WI38 (cell line): ENCODE measurements around the gene FOXN1.

Source experiments
- H3K4me3 ChIP-seq: 2 replicates; pipeline ENCODE4 v1.5.1; 2011; ENCODE audit warnings: low read depth, mild to moderate bottlenecking, control low read depth, low read length
- TF ChIP-seq, protein P1 (sequence below): IDR thresholded peaks from 2 replicates; pipeline ENCODE4 v1.5.1; 2012; ENCODE audit warnings: low read depth, mild to moderate bottlenecking, control low read depth, low read length

The FOXN1 gene

DNA sequence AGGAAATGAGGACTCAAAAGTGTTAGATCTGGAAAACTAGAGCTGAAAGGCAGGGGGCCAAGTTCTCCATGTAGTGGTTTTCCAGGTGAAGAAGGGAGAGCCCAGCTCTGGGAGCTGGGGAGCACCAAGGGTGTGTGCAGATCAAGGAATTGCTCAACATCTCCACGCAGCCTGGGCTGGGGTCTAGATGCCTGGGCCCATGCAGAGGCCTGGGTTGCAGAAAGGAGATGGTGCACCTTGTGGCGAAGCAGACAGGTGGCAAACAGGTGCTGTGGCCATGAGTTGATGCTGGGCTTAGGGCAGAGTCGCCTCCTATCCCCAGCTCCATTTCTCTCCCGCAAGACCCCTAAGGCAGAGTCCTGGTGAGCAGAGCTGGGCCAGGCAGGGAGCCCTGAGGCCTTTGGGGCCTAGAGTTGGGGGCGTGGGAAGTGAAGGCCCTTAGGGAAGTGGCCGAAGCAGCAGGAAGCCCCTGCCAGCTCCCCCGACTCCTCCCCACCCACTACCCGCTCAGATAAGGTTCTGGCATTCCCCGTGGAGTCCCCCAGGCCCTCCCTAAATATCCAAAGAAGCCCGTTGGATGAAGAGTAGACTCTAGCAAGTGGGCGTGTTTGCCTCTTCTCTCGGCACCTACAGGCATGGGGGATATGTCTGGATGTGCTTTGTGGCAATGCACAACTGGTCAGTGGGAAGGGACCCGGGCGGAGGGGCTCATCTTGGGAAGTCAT, 777 bp downstream of the FOXN1 start:
- TF ChIP-seq, protein P1, sequence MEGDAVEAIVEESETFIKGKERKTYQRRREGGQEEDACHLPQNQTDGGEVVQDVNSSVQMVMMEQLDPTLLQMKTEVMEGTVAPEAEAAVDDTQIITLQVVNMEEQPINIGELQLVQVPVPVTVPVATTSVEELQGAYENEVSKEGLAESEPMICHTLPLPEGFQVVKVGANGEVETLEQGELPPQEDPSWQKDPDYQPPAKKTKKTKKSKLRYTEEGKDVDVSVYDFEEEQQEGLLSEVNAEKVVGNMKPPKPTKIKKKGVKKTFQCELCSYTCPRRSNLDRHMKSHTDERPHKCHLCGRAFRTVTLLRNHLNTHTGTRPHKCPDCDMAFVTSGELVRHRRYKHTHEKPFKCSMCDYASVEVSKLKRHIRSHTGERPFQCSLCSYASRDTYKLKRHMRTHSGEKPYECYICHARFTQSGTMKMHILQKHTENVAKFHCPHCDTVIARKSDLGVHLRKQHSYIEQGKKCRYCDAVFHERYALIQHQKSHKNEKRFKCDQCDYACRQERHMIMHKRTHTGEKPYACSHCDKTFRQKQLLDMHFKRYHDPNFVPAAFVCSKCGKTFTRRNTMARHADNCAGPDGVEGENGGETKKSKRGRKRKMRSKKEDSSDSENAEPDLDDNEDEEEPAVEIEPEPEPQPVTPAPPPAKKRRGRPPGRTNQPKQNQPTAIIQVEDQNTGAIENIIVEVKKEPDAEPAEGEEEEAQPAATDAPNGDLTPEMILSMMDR, result no peak
- H3K4me3 ChIP-seq, result no peak overlapping the region

DNA sequence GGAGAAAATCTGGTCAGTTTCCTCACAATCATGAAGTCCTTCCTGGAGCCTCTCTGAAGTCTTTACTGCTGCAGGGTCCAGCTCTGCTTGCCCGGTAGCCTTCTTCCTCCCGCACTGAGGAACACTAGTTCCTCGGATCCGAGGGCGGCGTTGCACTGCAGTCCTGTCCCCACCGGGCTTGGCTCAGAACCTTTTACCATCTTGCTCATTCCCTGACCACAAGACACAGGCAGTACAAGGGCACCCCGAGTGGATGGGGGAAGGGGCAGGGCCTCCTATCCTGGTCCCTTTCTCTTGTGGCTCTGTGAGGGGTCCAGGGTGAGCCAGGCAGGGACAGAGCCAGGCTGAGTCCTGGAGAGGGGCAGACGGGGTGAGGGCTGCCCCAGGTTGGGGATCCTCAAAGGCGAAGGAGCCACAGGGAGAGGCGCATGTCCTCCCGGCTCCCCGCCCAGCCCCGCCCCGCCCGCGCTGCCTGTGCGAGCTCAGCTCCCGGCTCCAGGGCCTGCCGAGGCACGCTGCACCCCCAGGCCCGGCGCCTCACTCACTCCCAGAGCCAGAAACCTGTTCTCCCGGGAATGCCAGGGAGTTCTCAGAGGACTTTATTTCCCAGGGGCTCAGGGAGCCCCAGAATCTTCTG, 1.5 kb downstream of the FOXN1 start:
- TF ChIP-seq, protein P1, result no peak
- no peak overlapping the region for H3K4me3 ChIP-seq

DNA sequence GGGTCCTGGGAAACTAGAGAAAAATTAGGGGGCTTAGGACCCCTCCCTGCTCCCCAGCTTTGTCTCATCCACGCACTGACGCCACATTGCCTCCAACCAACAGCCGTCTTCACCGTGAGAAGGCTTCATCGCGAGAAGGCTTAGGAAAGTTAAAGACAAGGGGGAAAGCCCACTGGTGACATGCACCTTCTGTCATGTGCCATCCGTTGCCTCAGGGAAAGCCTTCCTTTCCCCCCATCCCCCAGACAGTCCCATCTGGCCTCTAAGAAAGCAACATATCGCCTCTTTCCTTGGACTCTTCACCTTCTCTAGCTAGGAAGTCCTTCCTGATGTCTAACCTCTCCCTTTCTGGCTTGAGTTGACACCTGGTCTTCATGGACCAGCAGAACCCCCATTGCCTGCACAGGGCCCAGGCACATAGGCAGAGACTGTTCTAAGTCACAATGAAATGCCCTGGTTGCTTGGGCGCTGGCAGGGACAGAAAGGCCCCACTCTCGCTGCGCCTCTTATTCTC, 2.1 kb downstream of the FOXN1 start:
- no peak overlapping the region for H3K4me3 ChIP-seq

DNA sequence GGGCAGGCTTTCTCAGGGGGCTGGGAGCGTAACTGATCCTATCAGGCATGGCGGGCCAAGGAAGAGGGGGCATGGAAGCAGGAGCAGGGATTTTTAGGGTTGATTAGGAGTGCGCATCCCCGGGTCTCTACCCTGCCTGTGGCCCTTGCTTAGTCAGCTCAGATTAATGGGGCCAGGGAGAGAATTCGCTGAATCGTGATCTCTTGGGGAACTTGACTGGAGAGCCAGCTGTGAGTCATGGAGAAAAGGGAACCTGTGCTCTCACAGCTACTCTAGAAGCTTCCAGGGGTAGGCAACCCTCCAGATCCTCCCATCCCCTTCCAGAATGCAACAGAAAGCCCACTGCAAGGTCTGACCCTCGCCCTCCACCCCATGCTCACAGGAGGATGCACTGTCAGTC, 3.6 kb downstream of the FOXN1 start:
- TF ChIP-seq, protein P1, result no peak

More for the DNA sequence above, 2.1 kb downstream of the FOXN1 start:
- TF ChIP-seq, protein P1, result no peak

DNA sequence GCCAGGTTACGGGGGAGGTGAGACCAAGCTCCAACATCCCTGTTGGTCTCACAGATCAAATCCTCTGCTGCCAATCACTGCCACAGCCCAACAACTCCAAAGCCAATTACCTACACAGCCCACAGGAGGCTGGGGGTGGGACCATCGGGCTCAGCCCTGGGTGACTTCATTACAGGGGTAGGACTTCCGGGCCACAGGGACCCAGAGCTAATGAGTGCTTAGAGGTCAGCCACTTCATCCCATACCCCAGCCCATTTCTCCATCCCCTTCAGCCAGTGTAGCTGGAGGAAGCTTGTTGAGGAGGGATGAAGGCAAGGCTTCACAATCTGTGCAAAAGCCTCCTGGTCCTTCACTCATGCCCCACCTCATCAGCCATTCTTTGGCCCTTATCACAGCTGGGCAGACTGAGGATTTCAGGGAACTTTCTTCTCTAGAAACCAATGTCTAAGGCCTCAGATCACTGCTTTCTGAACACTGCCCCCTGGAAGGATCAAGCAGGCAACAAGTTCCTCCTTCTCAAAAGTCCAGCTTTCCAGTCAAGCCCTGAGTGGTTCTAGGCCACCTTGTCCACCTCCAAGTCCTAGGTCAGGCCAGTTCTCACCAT, 5.8 kb downstream of the FOXN1 start:
- TF ChIP-seq, protein P1, result no peak
- no peak overlapping the region for H3K4me3 ChIP-seq

More for the DNA sequence above, 3.6 kb downstream of the FOXN1 start:
- no peak overlapping the region for H3K4me3 ChIP-seq

DNA sequence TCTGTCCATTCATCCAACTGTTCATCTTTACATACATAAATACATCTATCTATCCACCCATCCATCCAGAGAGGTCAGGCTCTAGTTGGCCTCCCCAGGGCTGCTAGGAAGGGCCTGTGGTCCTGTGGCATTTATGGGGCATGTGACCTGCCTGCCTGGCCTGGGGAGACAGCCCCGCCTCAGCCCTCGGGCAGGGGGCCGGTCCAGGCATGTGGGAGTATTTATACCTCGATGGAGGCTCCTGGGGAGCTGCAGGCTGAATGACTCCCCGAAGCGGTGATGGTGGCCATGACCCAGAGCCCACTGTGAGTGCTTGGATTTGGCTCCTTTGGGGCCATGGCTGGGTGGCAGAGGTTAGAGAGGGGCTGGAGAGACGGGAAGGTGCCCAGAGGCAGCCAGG, 7.3 kb downstream of the FOXN1 start:
- H3K4me3 ChIP-seq, result no peak overlapping the region
- TF ChIP-seq, protein P1, result no peak

DNA sequence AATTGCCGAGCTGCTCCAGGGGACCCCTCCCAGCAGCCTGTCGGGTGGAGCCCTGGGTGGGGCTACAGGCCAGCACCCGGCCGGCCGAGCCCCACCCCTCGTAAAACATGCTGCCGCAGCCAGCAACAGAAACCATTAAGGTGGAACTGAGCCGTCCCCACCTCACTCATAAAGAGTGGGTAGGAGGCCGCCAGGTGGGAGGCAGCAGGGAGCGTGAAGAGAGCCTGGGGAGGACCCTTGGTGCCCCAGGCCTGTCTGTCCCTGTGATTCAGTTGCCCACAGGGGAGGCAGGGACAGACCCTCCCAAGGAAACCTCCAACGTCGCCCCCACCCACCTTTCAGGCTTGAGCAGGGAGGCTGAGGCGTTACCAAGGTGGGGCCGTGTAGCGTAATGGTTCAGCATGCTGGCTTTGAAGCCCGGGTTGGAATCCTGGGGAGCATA, 8.4 kb downstream of the FOXN1 start:
- TF ChIP-seq, protein P1, result no peak

More for the DNA sequence above, 8.4 kb downstream of the FOXN1 start:
- no peak overlapping the region for H3K4me3 ChIP-seq
